SKM-1 (cell line): ENCODE data around the gene ARHGAP4.
A peak's percentile ranks its signal among the peaks of the same experiment; 100 is the strongest.

Experiments used
- DNase-seq: peaks from one replicate; lab custom pipeline; 2025; ENCODE audit not compliant: unreplicated experiment; lab: John Stamatoyannopoulos, UW

ARHGAP4 gene

DNA sequence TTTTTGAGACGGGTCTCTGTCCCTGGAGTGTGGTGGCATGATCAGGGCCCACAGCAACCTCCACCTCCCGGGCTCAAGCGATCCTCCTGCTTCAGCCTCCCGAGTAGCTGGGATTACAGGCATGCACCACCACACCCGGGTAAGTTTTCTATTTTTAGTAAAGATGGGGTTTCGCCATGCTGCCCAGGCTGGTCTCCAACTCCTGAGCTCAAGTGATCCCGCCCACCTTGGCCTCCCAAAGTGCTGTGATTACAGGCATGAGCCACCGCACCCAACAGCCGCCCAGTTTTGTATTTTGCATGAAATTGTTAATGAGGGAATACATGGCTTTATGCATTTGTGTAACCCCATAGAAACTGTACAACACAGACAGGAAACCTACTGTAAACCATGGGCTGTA, 2.8 kb upstream of the ARHGAP4 start:
- DNase-seq = no peak

DNA sequence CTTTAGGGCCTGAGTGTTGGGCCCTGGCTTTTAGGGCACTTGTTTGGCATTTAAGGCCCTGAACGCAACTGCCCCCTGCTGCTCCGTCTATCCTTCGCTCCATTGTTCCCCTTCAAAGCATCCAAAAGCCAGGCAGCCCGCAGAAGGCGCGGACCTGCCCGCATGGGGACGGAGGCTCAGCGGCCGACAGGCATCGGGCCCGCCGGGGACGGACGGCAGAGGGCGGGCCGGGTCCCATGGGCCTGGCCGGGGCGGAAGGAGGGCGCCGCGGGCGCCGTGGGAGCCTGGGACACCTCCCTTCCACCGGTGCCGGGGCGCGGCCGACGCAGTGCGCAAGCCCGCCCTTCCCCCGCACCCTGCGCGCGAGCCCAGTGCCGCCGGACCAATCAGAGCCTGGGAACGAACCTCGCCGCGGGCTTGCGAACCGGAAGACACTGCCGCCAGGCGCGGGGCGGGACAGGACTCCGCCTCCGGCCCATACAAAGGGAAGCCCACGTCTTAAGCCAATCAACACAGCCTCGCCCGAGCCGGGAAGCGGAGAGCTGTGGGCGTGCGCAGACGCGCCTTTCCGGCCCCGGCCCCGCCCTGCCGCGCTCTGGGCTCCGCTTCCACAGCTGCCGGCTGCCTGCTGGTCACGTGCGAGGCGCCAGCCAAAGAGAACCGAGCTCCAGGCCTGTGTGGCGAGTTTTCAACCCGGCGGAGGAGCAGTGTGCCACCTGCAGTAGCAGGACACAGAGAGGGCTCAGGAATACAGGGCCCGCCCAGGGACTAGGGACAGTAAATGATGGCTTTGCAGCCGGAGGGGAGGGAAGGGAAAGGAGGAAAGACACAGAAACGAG, 2.1 kb upstream of the ARHGAP4 start:
- DNase-seq = peak; percentile 74

DNA sequence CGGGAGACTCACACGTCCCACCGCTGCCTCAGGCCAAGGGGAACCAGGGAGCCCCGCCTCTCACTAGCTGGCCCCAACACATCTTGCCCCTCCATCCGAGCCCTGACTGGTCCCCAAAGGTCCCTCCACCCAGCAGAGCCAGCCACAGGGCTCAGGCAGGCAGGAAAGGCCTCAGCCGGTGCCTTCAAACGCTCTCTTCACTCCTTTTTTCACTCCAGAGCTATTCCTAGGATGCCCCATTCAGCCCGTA, 1.5 kb upstream of the ARHGAP4 start:
- DNase-seq = no peak

DNA sequence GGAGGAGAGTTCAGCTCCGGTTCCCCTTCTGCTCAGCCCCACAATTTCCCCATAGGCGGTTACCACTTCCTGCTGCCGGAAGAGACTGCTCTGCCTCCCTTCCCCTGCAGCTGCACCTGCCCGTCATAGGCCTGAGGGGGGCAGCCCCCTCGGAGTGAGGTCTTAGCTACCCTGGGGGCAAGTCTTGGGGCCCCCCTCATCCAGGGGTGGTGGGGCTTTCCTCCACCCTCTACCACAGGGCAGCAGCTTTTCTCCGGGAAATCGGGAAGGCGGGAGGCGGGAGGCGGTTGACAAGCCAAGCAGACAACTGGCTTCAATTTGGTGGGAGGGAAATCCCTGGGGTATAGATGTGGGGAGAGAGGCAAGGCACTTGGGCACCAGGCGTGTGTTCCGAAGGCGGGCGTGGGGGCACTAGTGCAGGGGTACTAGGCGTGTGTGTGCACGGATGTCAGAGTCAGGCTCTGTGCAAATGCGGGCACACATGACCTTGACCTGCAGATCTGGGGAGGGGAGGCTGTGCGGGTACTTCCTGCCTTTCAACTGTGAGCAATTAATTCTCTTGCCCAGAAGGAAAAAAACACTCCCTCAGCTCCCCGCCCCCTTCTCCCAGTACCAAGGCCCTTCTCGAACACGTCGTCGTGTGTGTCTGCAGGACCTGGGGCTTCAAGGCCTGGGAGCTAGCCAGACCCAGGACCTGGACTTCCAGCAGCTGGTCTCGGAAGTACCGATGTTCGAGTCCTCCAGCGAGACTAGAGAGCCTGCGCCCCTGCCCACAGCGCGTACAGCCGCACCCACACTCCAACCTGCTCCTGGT, 1.0 kb upstream of the ARHGAP4 start:
- peak; percentile 83 for DNase-seq

DNA sequence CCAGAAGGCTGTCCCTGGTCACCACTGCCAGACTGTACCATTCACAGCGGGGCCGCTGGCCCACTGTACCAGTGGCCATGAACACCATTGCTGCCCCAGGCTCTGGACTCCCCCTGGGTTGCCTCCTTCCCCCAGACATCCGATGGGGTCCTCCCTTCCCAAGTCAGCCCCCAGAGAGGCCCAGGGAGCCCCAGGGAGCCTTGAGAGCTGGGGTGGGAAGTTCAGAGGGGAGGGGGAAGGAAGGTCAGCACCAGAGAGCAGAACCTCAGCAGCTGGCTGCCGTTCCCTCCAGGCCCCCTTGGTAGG, 441 bp upstream of the ARHGAP4 start:
- no peak for DNase-seq

DNA sequence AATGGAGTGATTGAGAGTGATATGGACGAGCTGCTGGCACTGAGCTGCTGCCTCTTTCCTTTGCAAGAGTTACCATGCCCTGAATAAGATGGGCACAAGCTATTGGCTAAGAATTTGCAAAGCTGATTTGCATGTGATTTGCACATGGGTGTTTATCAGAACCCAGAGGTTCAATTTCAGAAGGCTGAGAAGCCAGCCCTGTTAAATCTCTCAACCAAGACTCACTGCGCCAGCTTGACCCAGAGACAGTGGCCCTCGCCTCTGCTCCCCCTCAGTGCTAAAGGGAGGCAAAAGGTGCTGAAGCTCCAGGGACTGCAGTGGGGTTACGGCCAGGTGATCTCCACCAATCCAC, 701 bp downstream of the ARHGAP4 start:
- DNase-seq = no peak

DNA sequence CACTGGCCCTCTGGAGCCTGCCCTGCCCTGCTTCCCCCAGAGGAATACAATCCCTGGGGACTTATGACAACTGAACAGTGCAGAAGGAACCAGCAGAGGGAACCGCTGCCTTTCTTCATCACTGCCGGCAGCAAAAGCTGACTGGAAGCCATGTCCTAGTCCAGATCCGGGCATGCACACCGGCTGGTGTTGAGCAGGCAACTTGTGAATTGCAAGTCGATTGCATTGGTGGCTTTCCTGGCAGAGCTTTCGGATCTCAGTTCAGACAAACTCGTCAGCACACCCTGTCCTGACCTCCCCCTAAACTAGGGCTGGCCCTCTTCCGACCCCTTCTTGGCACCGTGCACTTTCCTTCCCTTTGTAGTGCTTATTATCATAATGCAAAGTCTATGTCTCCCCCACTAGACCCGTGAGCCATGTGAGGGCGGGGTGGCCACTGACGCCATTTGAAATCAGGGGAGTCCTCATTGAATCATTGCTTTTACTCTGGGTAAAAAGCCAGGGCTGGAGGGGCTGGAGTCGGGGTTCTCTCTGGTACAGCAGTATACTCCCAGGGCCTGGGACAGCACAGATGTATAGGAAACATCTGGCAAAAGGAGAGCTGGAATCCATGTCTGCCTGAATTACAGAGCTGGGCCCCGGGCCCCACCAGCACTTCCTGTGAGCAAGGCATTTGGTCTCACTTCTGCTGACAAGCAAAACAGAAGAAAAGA, 1.8 kb downstream of the ARHGAP4 start:
- DNase-seq = no peak

DNA sequence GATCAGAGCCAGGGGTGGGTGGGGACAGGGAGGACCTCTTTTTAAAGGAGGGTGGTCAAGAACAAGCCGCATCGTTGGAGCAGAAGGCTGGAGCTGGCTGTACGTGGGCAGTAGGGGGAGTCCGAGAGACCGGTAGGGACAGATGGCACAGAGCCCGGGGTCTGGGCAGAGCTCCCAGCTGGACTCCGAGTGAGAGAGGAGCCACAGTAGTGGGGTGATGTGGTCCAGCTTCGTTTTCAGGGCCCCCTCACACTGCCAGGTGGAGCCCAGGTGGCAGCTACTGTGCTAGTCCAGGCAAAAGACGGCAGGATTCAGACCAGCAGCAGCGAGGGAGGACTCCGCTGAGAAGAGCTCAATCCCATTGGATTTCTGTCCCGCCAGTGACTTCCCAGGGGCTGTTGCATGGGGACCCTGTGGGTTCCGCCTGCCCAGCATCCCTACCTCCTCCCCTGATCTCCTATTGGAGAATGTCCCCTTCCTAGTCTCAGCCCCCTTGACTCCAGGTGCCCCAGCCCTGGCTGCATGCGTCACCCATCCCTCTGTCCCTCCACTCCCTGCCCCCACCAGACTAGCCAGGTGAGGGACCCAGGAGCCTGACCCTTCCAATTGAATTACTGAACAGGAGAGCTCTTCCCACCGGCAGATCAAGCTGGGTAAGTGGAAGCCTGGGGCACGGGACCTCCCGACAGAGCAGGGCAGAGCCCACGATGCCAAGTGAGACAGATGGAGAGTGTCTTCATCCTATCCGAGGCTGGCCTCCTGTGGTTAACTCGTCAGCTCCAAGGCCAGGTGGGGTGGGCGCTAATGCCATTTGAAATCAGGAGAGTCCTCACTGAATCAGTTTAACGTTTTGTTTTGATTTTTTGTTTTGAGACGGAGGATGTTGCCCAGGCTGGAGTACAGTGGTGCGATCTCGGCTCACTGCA, 2.9 kb downstream of the ARHGAP4 start:
- DNase-seq = no peak

DNA sequence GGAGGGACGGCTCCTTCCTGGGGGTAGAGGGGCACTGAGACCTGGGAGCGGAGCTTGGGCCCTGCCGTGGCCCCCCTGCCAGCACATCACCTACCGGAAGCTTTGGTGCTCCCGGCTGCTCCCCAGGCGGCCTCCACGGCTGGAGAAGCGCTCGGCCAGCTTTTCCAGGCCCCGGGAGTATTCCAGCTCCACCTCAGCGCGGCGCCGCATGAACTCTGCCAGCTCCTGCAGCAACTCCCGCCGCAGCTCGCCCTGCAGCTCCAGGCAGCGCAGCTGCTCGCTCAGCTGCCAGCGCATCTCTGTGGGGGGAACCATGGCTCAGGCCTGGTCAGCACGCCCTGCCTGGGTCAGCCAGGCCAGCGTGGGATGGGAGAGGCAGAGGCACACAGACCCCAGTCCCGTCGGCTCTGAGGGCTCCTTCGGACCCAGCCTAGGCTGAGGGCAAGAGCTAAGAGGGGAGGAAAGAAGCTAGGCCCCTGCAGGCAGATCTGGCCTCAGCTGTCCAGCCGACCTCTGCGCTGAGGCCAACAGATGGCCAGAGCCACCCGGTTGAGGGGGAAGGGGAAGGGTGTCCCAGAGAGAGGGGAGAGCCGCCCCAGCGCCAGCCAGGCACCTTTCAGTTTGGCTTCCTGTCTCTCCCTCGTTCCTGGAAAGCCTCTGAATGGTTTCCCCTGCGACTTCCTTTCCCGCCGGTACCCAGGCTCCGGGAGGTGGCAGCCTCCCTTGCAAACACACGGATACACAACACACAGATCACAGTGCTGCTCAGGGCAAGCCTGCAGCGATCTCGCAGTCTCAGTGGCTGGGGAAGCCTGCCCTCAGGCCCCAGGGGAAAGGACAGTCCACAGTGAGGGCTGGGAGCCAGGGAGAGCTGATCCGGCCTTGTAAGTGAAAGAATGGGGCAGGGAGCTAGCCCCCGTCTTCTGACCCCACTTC, 4.3 kb downstream of the ARHGAP4 start:
- DNase-seq = no peak

DNA sequence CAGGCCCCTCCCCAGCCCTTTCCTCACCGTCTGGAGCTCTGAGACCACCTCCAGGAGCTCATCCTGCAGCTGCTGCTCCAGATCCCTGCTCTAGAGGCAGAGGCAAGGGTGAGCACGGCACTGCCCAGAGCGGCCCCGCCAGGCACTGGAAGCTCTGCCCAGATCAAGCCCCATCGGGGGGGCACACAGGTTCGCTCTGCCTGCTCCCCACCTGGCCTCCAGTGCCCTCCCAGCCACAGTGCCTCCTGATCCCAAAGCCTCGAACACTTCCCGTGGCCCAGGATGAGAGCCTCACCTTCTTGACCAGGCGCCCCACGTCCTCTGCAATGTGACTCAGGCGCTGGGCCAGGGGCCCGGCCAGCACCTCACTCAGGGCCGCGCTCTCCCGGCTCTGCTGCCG, 5.0 kb downstream of the ARHGAP4 start:
- no peak for DNase-seq

DNA sequence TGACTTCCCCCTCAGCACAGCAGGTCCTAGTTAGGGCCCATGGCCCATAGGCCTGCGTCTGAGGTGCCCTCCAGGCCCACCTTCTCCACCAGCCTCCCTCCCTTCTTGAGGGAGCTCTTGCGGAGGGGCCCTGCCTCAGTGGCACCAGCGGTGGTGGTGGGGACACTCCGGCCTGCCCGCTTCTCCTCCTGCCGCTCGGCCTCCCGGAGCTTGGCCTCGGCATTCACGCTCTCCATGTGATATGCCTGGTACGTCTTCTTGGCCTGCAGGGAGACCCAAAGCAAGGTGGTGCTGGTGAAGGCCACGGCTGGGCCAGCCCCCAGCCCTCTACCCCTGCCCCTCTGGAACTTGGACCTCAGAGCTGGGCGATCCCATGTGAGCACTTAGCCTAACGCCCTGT, 5.5 kb downstream of the ARHGAP4 start:
- DNase-seq = no peak

DNA sequence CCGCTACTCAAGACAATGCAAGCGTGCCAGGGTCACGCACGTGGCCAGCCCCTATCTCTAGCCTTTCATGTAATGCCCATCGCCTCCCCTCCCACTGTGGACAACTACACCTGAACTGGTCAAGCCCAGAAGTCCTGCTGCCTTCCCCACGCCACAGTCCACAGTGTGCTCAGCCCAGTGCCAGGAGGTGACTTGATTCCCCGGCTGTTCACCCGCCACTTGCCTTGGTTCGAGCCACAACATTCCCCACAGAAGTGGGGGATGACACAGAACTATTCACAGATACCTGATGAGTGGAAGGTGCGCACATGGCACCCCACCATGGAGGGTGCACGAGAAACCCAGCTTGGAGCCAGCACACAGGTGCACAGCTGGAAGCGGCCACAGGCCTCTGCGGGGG, 6.8 kb downstream of the ARHGAP4 start:
- DNase-seq = no peak

DNA sequence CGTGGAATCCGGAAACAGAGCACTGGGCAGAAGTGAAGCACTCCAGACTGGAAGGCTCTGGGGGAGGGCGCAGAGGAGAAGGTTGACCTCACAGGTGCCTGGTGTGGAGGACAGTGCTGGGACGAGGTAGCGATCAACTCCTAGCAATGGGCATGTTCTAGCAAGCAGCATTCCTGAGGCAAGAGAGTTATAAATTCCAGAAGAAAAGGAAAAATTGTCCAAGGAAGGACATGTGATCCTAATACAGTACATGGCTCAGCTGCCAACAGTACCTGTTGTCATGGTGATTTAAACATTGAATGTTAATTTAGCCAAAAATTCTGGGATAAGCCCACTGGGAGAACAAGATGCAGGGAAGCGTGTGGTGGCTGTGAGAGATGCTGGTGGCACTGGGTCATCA, 8.2 kb downstream of the ARHGAP4 start:
- DNase-seq = no peak

DNA sequence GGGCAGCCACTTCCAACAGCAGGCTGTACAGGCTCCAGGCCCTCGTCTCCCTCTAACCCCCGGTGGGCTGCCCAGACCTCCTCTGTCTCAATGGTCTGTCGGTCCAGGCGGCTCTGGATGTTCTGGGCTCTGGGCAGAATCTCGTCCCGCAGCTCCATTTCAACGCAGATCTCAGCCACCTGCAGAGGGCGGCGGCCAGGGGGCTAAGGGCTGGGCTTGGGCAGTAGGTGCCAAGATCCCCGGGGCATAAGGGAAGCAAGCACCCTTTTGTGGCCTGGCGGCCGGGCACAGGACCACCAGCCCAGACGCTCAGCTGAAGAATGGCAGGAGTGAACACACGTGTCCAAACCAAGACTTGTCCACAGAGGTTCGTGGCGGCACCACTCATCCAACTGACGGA, 12.4 kb downstream of the ARHGAP4 start:
- DNase-seq = no peak

DNA sequence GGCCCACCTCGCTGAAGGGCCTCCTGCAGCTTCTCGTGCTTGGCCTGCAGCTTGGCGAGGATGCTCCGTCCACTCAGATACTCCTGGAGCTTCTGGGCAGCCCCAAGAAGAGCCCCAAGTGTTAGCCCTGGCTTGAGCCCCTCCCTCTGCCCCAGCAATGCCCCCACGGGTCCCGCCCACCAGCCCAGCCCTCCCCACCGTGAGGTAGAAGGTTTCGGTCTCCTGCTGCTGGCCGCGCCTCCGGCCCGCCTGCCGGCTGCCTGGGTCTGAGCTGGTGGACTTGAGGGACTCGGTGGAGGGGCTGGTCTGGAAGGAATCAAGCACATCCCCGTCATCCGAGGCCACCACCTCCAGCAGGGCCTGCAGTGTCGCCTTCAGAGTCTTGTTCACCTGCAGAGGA, 12.9 kb downstream of the ARHGAP4 start:
- no peak for DNase-seq

DNA sequence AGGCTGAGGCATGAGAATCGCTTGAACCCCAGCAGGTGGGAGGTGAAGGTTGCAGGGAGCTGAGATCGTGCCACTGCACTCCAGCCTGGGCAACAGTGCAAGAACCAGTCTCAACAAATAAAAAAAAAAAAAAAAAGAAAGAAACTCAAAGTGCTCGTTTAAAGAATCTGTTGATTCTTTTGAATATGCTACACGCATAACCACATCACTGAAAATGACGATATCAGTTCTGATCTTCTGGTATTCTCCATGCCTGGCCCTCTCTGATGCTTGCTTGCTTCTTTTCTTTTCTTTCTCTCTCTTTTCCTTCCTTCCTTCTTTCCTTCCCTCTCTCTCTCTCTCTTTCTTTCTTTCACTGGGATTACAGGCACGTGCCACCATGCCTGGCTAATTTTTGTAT, 14.3 kb downstream of the ARHGAP4 start:
- DNase-seq = no peak

DNA sequence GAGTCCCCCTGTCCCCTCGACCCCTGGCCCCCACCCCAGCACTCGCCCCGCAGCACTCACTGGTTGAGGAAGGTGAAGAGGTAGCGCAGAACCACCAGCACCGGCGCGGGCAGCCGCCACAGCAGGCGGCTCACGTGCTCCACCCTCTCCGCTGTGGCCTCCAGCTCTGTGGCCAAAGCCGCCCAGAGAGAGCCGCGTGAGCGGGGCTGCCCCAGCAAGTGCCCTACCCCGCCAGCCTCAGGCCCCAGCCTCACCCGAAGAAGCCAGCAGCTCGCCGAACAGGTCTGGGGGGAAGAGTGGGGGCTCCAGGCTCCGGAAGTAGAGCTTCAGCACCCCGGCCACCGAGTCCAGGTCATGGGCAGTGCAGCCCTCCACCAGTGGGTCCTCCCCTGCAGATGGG, 15.6 kb downstream of the ARHGAP4 start:
- DNase-seq = no peak

DNA sequence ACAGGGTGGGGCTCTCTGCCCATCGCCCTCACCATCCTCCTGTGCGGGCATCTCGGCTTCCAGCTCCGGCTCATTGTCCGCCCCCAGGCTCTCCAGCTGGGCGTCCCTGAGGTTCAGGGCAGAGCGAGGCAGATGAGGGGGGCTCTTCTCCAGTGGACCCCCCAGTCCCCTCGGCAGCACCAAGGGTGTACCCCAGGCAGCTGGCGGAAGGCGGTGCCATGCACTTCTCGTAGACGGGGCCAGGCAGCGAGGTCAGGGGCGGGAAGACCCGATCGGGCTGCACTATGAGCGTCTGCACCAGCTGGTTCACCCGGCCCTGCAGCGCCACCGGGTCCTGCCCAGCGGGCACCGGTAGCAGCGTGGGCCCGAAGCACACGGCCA, 16.1 kb downstream of the ARHGAP4 start:
- DNase-seq = no peak

DNA sequence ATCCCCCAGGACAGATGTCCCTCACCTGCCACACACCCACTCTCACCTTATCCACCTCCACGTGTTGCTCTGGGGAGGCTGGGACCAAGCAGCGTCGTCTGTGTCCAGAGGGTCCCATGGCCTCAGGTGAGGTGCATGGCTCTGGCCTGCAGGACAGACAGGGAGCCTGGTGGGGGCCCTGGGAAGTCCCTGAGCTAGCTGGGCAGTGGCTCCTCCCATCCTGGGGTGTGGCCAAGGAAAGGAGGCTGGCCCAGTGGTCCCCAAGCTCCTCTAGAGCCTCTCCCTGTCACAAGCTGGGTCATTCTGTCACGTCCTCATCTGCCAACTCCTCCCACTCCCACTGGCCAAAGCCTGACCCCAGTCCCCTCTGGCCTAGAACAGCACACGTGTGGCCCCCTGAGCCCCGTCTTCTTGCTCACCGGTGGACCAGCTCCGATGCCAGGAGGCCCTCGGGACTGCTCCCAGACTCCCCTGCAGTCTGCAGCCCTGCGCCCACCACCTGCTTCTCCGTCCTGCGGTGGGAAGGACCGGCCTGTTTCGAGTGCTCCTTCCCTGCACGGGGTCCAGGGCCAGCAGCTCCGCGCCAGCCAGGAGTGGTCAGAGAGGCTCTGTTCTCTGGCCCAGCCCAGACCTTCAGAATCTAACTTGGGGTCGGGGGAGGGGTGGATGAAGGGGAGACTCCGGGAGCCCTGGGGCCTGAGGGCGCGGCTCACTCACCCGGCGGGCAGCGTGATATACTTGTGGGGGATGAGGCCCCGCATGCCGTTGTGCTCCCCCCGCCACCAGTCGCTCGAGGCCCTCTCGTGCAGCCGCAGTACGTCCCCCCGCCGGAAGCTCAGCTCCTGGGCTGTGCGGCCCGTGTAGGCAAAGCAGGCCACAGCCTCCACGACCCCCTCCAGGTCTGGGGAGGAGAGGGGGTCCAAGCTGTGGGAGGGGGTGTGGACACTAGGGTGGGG, 16.8 kb downstream of the ARHGAP4 start:
- no peak for DNase-seq
